HG02938 (cell line): ENCODE data around the gene ARHGAP42.
A peak's percentile ranks its signal among the peaks of the same experiment; 100 is the strongest.
"Not testable (repeated sequence)": the region's sequence is repeated elsewhere in the genome, so short reads cannot be mapped to it uniquely, and the experiment has no call there.

ENCODE experiments used
- ATAC-seq: cut with Tn5 transposase; IDR thresholded peaks from one replicate; pipeline ENCODE4 v1.9.1; 2021; ENCODE audit warnings: mild to moderate bottlenecking, moderate library complexity; ENCODE audit not compliant: unreplicated experiment

The ARHGAP42 gene

GRCh38 chr11:101003468-101003867, 316.4 kb downstream of the ARHGAP42 start:
- ATAC-seq: peak; percentile 64

- no peak for ATAC-seq
Measured at GRCh38 chr11:101008961-101009689, 322.0 kb downstream of the ARHGAP42 start.

GRCh38 chr11:101009690-101010055, 322.6 kb downstream of the ARHGAP42 start:
- ATAC-seq: no peak

- ATAC-seq: no peak
Measured at GRCh38 chr11:101010899-101011298, 323.8 kb downstream of the ARHGAP42 start.

- no peak for ATAC-seq
Measured at GRCh38 chr11:101011881-101012280, 324.8 kb downstream of the ARHGAP42 start.

- not testable (repeated sequence) for ATAC-seq
Measured at GRCh38 chr11:101013702-101014101, 326.6 kb downstream of the ARHGAP42 start.

GRCh38 chr11:101014600-101015285, 327.7 kb downstream of the ARHGAP42 start:
- ATAC-seq: no peak

GRCh38 chr11:101019870-101020269, 332.8 kb downstream of the ARHGAP42 start:
- no peak for ATAC-seq

- no peak for ATAC-seq
Measured at GRCh38 chr11:101022256-101022655, 335.2 kb downstream of the ARHGAP42 start.

GRCh38 chr11:101028644-101029043, 341.6 kb downstream of the ARHGAP42 start:
- ATAC-seq: no peak

GRCh38 chr11:101030015-101030414, 342.9 kb downstream of the ARHGAP42 start:
- no peak for ATAC-seq

- no peak for ATAC-seq
Measured at GRCh38 chr11:101030692-101031091, 343.6 kb downstream of the ARHGAP42 start.

- no peak for ATAC-seq
Measured at GRCh38 chr11:101031713-101032112, 344.6 kb downstream of the ARHGAP42 start.

GRCh38 chr11:101032991-101033390, 345.9 kb downstream of the ARHGAP42 start:
- ATAC-seq: no peak

- no peak for ATAC-seq
Measured at GRCh38 chr11:101034076-101034475, 347.0 kb downstream of the ARHGAP42 start.

- no peak for ATAC-seq
Measured at GRCh38 chr11:101035872-101036271, 348.8 kb downstream of the ARHGAP42 start.
